H9 (cell line): ENCODE measurements around the gene WFIKKN1. TPM values are rescaled to one million over a fixed set of nuclear protein-coding genes. Genes with fewer than 3 reads are reported as not detected.

Experiments used
- DNase-seq: peaks from one replicate; pipeline ENCODE4 v3.0.0-alpha.2; 2017
- H2AFZ ChIP-seq: one replicate; pipeline ENCODE4 v1.6.1; 2013; ENCODE audit warnings: mild to moderate bottlenecking, low read length, control low read depth, moderate library complexity
- H2AK5ac ChIP-seq: 2 replicates; pipeline ENCODE4 v1.6.1; 2013; ENCODE audit warnings: low read length, control low read depth, mixed read lengths; ENCODE audit not compliant: insufficient read length
- H2BK120ac ChIP-seq: one replicate; pipeline ENCODE4 v1.6.1; 2013; ENCODE audit warnings: low read depth, mild to moderate bottlenecking, low read length, control low read depth, inconsistent platforms; ENCODE audit not compliant: poor library complexity, severe bottlenecking
- H2BK12ac ChIP-seq: 2 replicates; pipeline ENCODE4 v1.6.1; 2013; ENCODE audit warnings: low read length, control low read depth, mixed read lengths, low read depth; ENCODE audit not compliant: insufficient read length
- H2BK15ac ChIP-seq: 2 replicates; pipeline ENCODE4 v1.6.1; 2013; ENCODE audit warnings: low read depth, low read length, control low read depth
- H2BK20ac ChIP-seq: one replicate; pipeline ENCODE4 v1.6.1; 2013; ENCODE audit warnings: low read depth, mild to moderate bottlenecking, low read length, control low read depth, inconsistent platforms; ENCODE audit not compliant: poor library complexity, severe bottlenecking
- H2BK5ac ChIP-seq: 2 replicates; pipeline ENCODE4 v1.6.1; 2013; ENCODE audit warnings: low read length, control low read depth, mixed read lengths; ENCODE audit not compliant: insufficient read length
- H3K14ac ChIP-seq: 2 replicates; pipeline ENCODE4 v1.6.1; 2013; ENCODE audit warnings: low read length, control low read depth; ENCODE audit not compliant: insufficient read depth
- H3K18ac ChIP-seq: 2 replicates; pipeline ENCODE4 v1.6.1; 2013; ENCODE audit warnings: low read depth, mild to moderate bottlenecking, mixed read lengths, low read length, control low read depth; ENCODE audit not compliant: insufficient read length
- H3K23ac ChIP-seq: 2 replicates; pipeline ENCODE4 v1.6.1; 2013; ENCODE audit warnings: low read length, control low read depth, mixed read lengths, low read depth; ENCODE audit not compliant: insufficient read length
- H3K23me2 ChIP-seq: 2 replicates; pipeline ENCODE4 v1.6.1; 2013; ENCODE audit warnings: low read depth, mild to moderate bottlenecking, mixed read lengths, low read length, control low read depth; ENCODE audit not compliant: insufficient read length, poor library complexity, severe bottlenecking
- H3K27ac ChIP-seq: 2 replicates; pipeline ENCODE4 v1.5.1; 2013; ENCODE audit warnings: low read length, control low read depth, mixed read lengths, low read depth; ENCODE audit not compliant: insufficient read length
- H3K27me3 ChIP-seq: 2 replicates; pipeline ENCODE4 v1.6.1; 2013; ENCODE audit warnings: low read length, control low read depth, inconsistent platforms; ENCODE audit not compliant: insufficient read depth
- H3K4ac ChIP-seq: 2 replicates; pipeline ENCODE4 v1.6.1; 2013; ENCODE audit warnings: low read depth, mild to moderate bottlenecking, control low read depth, inconsistent platforms, low read length, moderate library complexity
- H3K4me1 ChIP-seq: 2 replicates; pipeline ENCODE4 v1.6.1; 2013; ENCODE audit warnings: low read length, control low read depth, inconsistent platforms; ENCODE audit not compliant: insufficient read depth
- H3K4me2 ChIP-seq: 2 replicates; pipeline ENCODE4 v1.6.1; 2013; ENCODE audit warnings: low read length, control low read depth, mixed read lengths; ENCODE audit not compliant: insufficient read length, insufficient read depth
- H3K56ac ChIP-seq: 2 replicates; pipeline ENCODE4 v1.6.1; 2013; ENCODE audit warnings: low read depth, mild to moderate bottlenecking, mixed read lengths, low read length, control low read depth; ENCODE audit not compliant: insufficient read length
- H3K79me1 ChIP-seq: 2 replicates; pipeline ENCODE4 v1.6.1; 2013; ENCODE audit warnings: low read depth, mild to moderate bottlenecking, moderate library complexity, low read length, control low read depth, inconsistent platforms; ENCODE audit not compliant: insufficient read depth, poor library complexity, severe bottlenecking
- H3K79me2 ChIP-seq: 2 replicates; pipeline ENCODE4 v1.6.1; 2013; ENCODE audit warnings: low read length, control low read depth, inconsistent platforms; ENCODE audit not compliant: insufficient read depth
- H3K9ac ChIP-seq: 2 replicates; pipeline ENCODE4 v1.6.1; 2013; ENCODE audit warnings: low read length, control low read depth, mixed read lengths; ENCODE audit not compliant: insufficient read length; ENCODE audit errors: extremely low read depth
- H3K9me3 ChIP-seq: one replicate; pipeline ENCODE4 v1.6.1; 2013; ENCODE audit warnings: low read depth, low read length, inconsistent platforms; ENCODE audit not compliant: control insufficient read depth
- H3T11ph ChIP-seq: one replicate; pipeline ENCODE4 v1.6.1; 2013; ENCODE audit warnings: mild to moderate bottlenecking, low read length, control low read depth, inconsistent platforms
- H4K20me1 ChIP-seq: one replicate; pipeline ENCODE4 v1.6.1; 2013; ENCODE audit not compliant: control insufficient read depth, insufficient read length, insufficient read depth
- H4K5ac ChIP-seq: 2 replicates; pipeline ENCODE4 v1.6.1; 2013; ENCODE audit warnings: low read depth, mild to moderate bottlenecking, mixed read lengths, low read length, control low read depth; ENCODE audit not compliant: insufficient read length
- H4K8ac ChIP-seq: replicated peaks from 2 replicates; pipeline ENCODE4 v1.6.1; 2013; ENCODE audit warnings: low read length, control low read depth, mixed read lengths, low read depth; ENCODE audit not compliant: insufficient read length
- H4K91ac ChIP-seq: 2 replicates; pipeline ENCODE4 v1.6.1; 2013; ENCODE audit warnings: low read depth, mild to moderate bottlenecking, moderate library complexity, mixed read lengths, low read length, control low read depth; ENCODE audit not compliant: insufficient read length
- H3K27ac Mint-ChIP-seq, 3 experiments: 2 replicates in 2 of 3; 3 replicates in 1 of 3; pipeline ENCODE4 v1.8.0; 2020 to 2021; ENCODE audit warnings: mixed read lengths in 3 of 3, mild to moderate bottlenecking in 1 of 3, moderate library complexity in 1 of 3
- H3K27me3 Mint-ChIP-seq: 2 replicates; pipeline ENCODE4 v1.8.0; 2021; ENCODE audit warnings: low read depth, mild to moderate bottlenecking, moderate library complexity, mixed read lengths
- H3K36me3 Mint-ChIP-seq, 3 experiments: 2 replicates in 2 of 3; 3 replicates in 1 of 3; pipeline ENCODE4 v1.8.0; 2020 to 2021; ENCODE audit warnings: low read depth in 3 of 3, mixed read lengths in 3 of 3; ENCODE audit not compliant: insufficient read depth in 1 of 3
- H3K4me1 Mint-ChIP-seq, 2 experiments: 2 replicates each; pipeline ENCODE4 v1.8.0; 2020; ENCODE audit warnings: mixed read lengths in 2 of 2
- H3K4me3 Mint-ChIP-seq, 2 experiments: 2 replicates in 1 of 2; 3 replicates in 1 of 2; pipeline ENCODE4 v1.8.0; 2020 to 2021; ENCODE audit warnings: mild to moderate bottlenecking in 2 of 2, mixed read lengths in 2 of 2, moderate library complexity in 1 of 2
- H3K9me3 Mint-ChIP-seq, 2 experiments: 2 replicates in 1 of 2; 3 replicates in 1 of 2; pipeline ENCODE4 v1.8.0; 2020; ENCODE audit warnings: mild to moderate bottlenecking in 2 of 2, mixed read lengths in 2 of 2, moderate library complexity in 1 of 2
- WGBS: extraction: QIAGEN DNeasy Blood & Tissue Kit; methylation state at CpG from one replicate; pipeline ENCODE4 v1.1.7; 2013; ENCODE audit warnings: missing lambda C conversion rate, low lambda C conversion rate, mixed read lengths; ENCODE audit not compliant: insufficient read length; ENCODE audit errors: extremely low coverage; 5-methylcytosine and 5-hydroxymethylcytosine counted together
- total RNA-seq: library from RNA; stranded (reverse); gene quantifications from 2 replicates; pipeline ENCODE4 v1.2.1, GENCODE V29; 2021
- TF ChIP-seq, protein P1 (sequence below): fragments of 200-600 bp; sonication (generic); conservative IDR thresholded peaks from 3 replicates; pipeline ENCODE4 v1.8.0; 2021; ENCODE audit warnings: antibody characterized with exemption, mild to moderate bottlenecking

WFIKKN1 gene
- total RNA-seq, 1 experiment from 2014 or later: 8.3 TPM

DNA sequence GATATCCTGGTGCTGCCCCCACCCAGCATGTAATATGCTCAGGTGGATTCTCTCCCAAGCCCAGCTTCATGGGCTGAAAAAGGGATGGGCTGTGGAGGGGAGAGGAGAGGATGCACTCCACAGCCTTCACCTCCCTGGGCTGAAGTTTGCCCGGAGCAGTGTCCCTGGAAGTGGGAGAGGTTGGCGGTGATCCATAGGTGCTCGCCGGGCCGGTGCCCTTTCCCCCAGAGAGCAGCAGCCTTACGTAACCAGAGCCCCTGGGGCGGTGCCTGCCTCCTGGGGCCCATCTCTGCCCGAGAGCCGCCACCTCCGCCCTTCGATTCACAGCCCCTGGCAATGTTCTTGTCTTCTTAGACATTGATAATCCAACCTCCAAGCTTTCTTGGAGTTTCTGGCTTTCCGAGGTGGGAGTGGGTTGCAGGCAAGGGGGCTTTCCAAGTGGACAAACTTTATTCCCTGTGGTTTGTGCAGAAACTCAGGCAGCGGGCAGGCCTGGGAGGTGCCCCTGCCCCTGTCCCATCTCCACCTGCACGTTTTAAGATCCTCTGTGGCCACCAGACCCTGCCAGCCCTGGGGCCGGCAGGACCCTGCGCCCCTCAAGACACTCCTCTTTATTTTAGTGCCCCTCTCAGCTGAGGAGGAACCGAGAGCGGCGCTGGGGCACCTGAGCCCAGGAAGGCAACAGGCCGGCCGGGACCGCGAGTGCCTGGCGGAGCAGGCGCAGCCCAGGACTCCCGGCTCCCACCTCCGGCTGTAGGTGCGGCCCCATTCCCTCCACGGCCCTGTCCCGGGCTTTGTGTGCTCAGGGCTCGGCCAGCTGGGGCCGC is 15.3 kb downstream of the WFIKKN1 start:
- Histone ChIP-seq H2BK20ac (no peak overlapping the region), H3K56ac (no peak overlapping the region), H3K79me2 (no peaks in the 10 kb centered on the region), H3K9me3 (no peaks in the 10 kb centered on the region), H3K4me1 (no peaks in the 10 kb centered on the region; the same call in 1 of the 2 replicates), H2BK5ac (no peak overlapping the region), H3K4ac (no peak overlapping the region), H4K5ac (no peak overlapping the region), H3T11ph (no peak overlapping the region), H4K20me1 (no peaks in the 10 kb centered on the region), H3K23ac (no peak overlapping the region), H4K8ac (no peak overlapping the region), H2BK15ac (no peak overlapping the region), H2AK5ac (no peak overlapping the region), H2AFZ (no peak overlapping the region), H4K91ac (no peak overlapping the region), H3K27me3 (no peaks in the 10 kb centered on the region), H3K9ac (no peak overlapping the region), H3K27ac (no peak overlapping the region), H2BK120ac (no peak overlapping the region), H3K79me1 (no peaks in the 10 kb centered on the region), H3K4me2 (no peak overlapping the region), H2BK12ac (no peak overlapping the region), H3K18ac (no peak overlapping the region), H3K23me2 (peaks cover 14% of the 10 kb centered on the region), H3K14ac (no peak overlapping the region)
- no CpG with 5 or more reads among the region's 32 CpGs for WGBS
- TF ChIP-seq, protein P1, sequence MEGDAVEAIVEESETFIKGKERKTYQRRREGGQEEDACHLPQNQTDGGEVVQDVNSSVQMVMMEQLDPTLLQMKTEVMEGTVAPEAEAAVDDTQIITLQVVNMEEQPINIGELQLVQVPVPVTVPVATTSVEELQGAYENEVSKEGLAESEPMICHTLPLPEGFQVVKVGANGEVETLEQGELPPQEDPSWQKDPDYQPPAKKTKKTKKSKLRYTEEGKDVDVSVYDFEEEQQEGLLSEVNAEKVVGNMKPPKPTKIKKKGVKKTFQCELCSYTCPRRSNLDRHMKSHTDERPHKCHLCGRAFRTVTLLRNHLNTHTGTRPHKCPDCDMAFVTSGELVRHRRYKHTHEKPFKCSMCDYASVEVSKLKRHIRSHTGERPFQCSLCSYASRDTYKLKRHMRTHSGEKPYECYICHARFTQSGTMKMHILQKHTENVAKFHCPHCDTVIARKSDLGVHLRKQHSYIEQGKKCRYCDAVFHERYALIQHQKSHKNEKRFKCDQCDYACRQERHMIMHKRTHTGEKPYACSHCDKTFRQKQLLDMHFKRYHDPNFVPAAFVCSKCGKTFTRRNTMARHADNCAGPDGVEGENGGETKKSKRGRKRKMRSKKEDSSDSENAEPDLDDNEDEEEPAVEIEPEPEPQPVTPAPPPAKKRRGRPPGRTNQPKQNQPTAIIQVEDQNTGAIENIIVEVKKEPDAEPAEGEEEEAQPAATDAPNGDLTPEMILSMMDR: no peak
- Mint-ChIP-seq H3K36me3 (peaks cover 2 to 15% (median 4%) of the 10 kb centered on the region in 3 experiments; a peak in 4 of 7 replicates), H3K27me3 (no peaks in the 10 kb centered on the region; the same call in 1 of the 2 replicates), H3K27ac (no peak overlapping the region), H3K9me3 (no peaks in the 10 kb centered on the region), H3K4me3 (no peak overlapping the region), H3K4me1 (peaks cover 2 to 15% of the 10 kb centered on the region in 2 experiments)
- no peak for DNase-seq
